DMS53 treated with DMSO at 0.1 percent for 48 hours (cell line): Measurements from ENCODE around the gene OBSL1.

Experiments used
- DNase-seq: peaks from one replicate; lab custom pipeline; 2025; ENCODE audit not compliant: unreplicated experiment; lab: John Stamatoyannopoulos, UW

The OBSL1 gene

DNA sequence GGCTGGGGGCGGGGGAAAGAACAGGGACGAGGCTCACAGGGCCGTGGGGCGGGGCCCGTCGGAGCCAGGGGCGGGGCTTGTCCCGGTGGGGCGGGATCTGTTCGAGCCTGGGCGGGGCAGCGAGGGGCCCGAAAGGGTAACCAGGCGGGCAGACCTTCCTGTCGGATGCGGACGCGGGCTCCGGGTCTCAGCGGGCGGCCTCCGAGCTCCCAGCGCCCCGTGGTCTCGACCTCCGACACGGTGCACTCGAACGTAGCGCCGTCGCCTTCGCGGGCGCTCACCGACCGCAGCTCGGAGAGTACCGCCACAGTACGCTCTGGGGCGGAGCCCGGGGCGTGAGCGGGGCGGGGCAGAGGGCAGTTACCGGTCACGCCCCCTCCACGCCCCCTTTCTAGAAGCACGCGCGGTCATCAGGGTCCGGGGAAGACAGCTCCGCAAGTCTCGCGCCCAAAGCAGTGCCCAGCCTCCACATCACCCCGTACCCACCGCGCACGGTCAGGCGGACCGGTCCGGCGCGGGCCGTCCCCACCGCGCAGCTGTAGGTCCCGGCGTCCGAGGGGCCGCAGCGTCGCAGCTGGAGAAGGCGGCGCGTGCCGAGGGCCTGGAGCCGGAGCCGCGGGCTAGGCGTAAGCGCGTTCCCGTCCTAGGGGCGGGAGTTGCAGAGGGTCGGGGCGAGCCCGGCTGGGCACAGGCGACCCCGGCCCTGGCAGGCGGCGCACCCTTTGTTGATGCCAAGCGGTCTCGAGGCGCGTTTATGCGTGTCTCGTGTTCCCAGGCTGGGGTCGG is 18.8 kb downstream of the OBSL1 start:
- DNase-seq, result peak; percentile 66

DNA sequence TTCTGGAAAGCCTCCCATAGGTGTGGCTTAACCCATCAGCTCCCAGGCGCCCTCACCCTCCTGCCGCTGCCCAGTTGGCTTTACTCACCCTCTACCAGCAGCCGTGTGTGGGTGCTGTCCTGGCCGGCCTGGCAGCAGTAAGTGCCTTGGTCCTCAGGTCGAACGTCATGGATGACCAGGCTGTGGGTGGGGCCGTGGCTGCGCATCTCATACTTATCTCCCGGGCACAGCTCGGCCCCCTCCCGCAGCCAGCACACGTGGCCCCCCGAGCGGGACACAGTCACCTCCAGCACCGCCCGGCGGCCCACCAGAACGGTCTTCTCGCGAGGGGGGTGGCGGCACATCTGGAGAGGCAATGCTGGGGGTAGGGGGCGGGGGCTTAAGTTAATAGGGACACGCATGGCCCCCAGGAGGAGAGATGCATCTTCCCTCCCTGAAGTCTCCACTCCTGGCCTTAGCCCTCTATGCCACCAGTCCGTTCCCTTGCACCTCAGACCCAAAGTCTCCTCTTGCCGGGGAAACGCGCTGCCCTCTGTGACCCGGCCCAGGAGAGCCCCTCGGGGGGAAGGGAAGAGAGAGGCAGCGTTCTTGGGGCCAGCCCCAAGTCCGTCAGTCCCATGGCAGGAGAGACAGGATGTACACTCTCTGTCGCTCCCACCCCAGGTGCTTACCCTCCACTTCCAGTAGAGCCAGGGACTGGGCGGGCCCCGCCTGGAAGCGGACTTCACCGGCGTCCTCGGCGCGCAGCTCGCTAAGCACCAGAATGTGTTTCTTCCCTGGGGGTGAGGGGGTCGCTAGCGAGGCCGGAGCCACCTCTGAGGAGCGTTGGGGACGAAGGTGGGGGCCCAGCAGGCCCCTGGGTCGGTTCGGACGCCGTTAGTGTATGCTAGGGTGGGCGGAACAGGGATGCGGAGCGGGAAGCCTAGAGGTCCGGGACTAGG is 19.6 kb downstream of the OBSL1 start:
- DNase-seq, result peak; percentile 50

DNA sequence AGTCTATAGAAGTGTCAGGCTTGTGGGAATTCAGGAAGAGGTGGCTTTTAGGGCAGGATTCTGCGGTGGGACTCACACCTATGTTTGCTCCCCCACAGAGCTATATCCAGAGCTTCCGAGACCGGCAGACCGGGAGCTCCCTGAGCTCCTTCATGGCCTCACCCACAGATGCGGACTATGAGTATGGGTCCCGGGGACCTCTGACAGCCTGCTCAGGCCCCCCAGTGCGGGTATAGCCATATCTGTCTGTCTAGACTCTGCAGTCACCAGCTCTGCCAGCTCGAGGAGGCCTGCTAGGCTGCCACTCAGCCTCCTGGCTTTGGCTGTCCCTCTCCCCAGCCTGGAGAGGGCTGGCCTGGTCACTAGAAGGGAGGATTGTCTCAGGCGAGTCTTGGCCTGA is 21.7 kb downstream of the OBSL1 start:
- DNase-seq, result no peak

DNA sequence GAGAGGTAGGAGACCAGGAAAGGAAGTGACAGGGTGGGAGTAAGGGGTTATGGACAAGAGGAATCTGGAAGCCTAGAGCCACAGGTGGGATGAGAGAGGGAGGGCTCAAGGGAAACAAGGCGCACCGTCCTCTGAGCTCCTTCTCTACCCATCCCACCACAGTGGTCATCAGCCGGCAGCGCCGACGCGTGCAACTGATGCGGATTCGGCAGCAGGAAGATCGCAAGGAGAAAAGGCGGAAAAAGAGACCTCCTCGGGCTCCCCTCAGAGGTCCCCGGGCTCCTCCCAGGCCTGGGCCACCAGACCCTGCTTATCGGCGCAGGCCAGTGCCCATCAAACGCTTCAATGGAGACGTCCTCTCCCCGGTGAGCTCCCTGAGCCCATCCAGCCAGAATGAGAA is 22.3 kb downstream of the OBSL1 start:
- no peak for DNase-seq

DNA sequence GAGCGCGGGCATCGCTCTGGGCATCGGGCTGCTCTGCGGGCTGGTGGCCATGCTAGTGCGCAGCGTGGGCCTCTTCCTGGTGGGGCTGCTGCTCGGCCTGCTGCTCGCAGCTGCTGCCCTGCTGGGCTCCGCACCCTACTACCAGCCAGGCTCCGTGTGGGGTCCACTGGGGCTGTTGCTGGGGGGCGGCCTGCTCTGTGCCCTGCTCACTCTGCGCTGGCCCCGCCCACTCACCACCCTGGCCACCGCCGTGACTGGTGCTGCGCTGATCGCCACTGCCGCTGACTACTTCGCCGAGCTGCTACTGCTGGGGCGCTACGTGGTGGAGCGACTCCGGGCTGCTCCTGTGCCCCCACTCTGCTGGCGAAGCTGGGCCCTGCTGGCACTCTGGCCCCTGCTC is 23.7 kb downstream of the OBSL1 start:
- no peak for DNase-seq

DNA sequence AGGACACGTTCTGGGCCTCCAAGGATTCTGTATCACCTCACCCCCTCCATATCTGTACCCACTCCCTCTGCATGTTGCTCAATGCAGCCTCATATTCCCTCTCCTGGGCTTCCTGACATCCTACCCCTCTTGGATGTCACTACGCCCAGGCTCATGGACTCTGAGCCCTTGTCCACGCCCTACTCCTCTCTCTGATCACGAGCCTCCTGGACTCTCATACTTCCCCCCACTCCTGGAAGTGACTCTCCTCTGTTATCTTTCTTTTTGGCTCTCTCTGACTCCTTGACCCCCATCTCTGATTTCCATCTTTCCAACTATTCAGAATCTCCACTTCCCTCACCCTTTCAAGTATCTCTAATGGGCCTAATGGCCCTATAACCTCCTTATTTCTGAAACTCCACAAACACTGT is 25.4 kb downstream of the OBSL1 start:
- no peak for DNase-seq

DNA sequence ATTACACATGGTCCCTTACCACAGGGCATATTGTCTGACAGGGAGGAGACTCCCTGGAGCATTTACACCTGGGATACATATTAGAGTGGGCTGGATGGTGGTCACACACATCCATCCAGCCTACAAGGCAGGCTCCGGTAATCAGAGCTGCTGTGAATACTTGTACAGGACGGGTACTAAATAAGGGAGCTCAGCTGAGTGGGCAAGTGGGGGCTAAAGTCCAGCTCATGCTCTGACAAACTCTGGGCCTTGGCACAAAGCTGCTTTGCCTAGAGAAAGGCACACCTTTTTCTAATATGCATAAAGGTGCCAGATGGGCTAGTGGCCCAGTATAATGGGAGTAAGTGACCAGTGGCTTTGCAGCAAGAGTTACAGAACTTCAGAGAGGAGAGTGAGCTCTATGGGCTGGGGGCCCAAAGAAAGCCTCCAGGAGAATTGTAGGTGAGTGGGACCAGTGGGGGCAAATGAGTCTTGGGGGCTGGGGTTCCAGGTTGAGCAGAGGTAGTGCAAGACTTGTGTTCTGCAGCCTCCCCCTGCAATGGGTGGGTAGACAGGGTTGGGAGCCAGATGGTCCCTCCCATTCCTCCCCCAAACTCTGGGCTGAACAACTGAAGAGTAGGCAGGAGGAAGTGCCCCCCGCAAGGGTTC is 25.9 kb downstream of the OBSL1 start:
- DNase-seq, result no peak

DNA sequence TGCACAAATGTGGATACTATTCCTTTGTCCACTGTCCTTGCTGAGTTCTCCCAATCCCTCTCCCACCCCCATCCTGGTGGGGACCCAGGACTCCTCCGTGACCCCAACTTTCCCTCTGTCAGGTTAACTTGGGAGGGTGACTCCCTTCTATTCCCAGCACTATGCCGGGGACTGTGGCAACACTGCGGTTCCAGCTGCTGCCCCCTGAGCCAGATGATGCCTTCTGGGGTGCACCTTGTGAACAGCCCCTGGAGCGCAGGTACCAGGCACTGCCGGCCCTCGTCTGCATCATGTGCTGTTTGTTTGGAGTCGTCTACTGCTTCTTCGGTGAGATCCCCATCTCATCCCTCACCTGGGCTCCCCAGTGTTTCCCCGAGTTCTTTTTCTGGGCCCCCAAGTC is 26.8 kb downstream of the OBSL1 start:
- DNase-seq, result no peak

DNA sequence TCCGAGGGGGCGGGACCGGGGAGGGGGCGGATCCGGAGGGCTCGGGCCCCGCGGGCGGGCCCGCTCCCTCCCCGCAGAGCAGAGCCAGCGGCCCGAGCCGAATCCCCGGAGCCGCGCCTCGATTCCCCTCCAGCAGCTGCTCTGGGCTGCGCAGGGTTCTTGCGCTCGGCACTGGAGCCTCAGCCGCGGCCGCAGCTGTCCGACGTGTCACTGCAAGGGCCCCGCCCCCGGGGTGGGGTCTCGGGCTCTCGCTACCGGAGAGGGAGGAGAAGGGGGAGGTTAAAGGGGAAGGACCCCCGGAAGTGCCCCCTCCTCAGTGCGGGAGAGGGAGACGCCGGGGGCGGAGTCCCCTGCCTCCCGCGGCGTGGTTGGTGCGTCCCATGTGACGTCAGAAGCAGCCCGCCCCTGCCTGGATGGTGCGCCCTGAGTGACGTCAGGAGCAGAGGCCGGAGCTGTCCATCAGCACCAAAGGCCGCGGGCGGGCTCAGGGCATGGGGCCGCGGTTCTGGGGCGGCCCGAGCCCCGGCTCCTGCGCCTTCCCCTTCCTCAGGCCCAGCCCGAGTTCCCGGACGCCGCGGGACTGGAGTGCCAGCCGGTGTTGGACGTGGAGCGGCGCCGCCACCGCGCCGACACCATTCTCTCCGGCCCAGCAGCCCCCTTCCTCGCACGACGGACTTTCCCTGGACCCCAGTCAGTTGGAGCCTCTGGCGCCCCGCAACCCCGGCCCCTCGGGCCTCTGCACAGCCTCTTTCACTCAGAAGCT is 27.6 kb downstream of the OBSL1 start, which contains the start of the genes CHPF and TMEM198:
Gene CHPF (minus strand): TSS at position 214 of the 763 bp plus-strand sequence. CDS start 271 bp downstream, outside the sequence.
Gene TMEM198 (plus strand): TSS at position 433 of the 763 bp plus-strand sequence. CDS start 700 bp downstream, outside the sequence.
- DNase-seq, result peak; percentile 89

DNA sequence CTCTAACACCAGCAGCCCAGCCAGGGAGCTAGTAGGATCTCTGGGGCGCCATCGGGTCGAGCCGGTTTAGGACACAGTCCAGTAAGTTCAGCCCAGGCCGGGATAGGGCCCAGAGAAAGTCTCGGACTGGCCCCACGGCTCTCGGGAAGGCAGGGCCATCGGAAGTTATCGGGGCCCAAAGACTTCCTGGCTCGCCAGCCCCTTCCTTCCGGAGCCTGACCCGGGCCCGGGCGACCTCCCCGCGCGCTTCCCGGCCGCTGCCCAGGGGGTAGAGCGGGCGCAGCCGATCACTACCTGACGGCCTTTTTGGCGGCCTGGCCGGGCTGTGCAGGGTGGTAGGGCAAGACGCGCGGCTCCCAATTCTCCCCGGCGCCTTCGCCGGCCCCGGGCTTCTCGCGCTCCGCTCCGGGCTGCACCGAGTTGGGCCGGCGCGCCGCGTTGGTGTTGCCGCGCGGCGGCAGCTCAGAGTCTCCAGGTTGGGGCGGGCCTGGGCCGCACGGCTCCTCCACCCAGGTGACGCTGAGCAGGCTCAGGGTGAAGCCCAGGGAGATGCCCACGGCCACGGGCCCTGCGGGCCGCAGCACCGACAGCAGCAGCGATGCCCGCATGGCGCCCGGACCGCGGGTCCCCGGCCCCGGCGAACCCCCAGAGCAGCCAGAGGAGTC is 28.3 kb downstream of the OBSL1 start:
- DNase-seq, result peak; percentile 14

DNA sequence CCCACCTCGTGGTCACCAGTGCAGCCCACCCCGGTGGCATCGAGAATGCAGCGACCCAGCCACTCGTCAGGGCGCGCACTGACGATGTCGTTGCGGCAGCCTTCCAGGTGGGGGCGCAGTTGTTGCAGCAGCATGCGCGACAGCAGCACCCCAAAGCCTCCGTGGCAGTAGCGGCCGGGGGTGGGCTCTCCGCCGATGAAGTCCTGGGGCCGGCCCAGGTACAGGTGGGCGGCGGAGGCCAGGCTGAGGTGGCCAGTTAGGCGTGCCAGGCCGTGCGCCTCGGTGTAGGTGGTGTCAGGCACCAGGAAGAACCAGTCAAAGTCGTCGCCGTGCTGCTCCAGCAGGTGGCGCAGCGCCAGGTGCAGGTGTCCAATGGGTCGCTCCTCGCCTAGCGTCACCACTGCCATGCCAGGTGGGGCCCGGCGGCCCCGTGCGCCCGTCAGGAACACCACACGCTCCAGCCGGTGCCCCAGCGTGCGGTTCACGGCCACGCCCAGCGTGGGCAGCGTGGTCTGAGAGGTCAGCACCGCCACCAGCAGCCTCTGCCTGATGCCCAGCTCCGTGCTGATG is 29.6 kb downstream of the OBSL1 start:
- DNase-seq, result peak; percentile 79

DNA sequence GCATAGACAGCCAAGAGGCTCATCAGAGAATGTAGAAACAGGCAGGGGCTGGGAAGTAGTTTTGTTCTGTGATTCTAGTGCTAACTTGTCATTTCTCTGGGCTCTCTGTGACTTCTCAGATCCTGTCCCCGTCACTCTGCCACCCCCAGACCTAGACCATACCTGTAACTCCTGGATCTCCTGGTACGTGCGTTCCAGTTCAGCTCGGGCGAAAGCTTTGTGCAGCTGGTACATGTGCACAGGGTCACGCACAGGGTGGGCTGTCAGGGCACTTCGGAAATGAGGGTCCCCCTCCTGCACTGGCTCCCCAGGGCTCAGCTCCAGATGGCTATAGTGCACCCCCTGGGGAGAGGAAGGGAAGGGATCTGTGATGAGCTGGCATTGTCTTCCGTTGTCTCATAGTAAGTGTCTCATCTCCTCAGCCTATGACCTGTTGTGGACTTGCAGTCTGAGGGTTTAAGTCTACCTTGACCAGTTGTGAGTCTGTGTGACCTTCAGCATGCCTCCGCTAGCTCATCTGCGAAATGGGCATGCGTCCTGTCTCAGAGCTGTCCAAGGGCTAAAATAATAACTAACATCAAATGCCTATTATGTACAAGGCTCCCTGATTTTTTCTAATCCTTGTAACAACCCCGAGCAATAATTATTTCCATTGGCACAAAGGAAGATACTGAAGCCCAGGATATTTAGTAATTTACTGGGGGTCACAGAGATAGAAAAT is 30.4 kb downstream of the OBSL1 start:
- no peak for DNase-seq

DNA sequence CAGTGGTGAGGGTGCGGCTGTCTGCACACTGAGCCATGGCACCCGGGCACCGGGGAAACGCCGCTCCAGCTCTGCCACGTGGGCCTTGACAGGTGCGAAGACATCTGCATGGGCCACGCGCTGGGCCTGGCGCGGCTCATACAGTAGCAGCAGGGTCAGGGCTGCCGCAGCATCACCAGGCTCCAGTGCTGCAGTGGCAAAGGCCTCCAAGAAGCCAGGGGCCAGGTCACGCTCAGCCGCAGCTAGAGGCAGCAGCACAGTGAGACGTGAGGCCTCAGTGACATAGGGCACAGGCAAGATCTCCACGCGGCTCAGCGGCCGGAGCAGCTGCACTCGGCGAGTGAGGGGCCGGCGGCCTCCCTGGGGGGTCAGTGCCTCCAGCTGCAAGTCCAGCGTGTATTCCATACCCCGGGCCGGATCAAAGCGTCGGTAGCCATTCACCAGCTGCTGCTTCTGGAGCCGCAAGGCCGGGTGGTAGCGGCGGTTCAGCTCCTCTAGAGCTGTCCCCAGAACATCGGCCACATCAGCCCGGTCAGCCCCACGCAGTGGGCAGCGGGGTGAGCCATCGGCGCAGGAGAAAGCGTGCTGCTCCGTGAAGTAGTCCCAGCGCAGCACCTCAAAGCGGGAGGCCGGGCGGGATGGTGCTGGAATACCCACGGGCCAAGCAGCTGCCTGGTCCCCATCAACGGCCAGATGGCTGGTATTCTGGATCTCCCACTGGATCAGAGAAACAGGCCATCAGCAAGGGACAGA is 31.2 kb downstream of the OBSL1 start:
- DNase-seq, result no peak

DNA sequence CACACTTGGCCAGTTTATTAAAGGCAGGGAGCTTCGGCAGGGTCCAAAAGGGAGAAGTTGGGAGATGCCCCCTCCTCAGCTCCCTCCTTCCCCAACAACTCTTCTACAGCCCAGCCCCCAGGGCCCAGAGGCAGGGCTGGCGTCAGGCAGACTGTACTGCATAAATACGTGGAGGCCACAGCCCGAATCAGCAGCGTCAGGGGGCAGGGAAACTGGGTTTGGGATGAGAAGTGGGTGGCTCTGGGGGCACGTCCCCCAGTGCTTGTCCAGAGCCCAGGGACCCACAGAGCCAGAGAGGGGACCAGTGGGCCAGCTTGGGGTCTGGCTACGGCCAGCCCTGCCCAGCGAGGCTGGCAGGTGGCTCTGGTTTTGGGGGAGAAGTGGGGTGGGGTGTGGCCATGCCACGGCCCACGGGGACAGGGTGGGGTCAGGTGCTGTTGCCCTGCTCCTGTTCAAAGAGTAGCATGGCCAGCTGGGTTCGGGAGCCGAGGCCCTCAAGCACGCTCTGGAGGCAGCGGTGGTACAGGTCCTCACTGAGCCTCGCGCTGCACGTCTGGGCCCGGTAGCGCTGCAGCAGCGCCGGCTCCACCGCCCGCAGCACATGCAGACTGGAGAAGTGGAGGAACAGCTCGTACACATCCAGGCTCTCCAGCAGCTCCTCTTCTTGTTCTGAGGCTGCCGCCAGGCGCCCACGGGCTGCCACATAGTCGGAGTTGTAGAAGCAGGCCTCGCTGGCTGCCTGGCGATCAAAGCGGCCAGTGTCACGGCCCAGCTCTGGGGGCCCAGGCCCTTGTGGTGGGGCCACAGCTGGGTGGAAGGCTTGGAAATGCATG is 32.2 kb downstream of the OBSL1 start:
- no peak for DNase-seq

DNA sequence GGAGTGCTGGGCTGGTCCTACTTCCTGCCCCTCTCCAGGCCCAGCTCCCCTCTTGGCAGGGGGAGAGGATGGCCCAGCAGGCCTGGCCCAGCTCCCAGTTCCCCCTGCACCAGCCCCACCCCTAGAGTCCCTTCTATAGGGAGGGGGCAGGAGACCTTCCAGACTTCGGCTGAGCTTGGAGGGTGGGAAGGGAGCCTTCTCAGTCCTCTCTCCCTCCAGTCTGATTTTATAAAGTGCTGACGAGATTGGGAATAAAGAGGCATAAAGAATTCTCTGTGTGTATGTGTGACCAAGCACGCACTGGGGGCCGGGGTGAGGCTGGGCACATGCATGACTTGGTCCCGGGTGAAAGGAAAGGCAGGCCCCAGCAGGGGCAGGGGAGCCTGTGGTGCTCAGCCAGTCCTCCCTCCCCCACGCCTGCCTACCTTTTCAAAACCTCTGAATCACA is 32.8 kb downstream of the OBSL1 start:
- no peak for DNase-seq

DNA sequence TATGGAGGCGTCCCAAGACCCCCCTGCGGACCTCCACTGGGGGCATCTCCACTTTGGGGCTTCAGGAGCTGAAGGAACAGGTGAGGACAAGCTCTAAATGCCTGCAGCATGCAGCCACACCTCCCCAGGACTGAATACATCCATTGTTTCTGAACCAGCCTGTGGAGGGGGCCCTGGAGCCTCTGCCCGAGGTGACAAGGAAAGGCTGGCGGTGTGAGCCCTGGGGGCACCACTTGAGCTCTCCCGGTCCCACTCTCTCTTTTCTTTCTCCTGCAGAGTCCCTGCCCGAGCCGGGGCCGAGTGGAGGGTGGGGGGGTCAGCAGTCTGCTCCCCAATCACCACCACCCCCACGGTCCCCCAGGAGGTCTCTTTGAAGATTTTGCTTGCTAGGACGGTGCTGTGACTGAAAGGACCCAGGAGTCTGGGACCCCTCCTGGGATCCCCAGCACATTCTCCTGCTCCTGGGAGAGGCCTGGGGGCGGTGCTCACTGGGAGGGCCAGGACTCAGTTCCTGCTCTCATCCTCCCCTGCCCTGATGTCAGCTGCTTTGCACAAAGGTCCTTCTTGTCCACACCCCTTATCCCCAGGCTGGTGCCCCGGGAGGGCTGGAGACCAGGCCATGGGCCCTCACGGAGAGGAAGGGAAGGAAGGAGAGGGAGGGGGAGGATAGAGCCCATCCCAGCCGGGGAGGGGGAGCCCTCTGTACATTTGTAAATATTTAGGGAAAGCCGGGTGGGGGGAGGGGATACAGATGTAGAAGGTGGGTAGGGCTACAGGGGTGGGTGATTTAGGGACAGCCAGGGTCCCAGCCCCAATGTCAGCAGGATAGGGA is 33.5 kb downstream of the OBSL1 start:
- DNase-seq, result no peak

DNA sequence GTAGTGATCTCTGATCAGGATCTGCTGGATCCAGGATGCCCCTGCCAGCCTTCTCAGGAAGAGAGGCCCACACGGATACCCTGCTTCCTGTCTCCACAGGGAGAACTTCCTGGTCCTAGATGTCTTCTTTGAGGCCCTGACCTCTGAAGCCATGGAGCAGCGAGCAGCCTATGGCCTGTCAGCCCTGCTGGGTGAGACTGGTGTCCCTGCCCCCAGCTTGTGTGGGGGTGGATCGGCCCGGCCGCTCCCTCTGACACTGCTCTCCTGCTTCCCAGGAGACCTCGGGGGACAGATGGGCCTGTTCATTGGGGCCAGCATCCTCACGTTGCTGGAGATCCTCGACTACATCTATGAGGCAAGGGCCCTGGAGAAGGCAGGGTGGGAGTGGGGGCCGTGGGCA is 34.4 kb downstream of the OBSL1 start:
- no peak for DNase-seq
